Anterior cingulate cortex (tissue), 58 donors: Measurements from ENCODE around the gene LCOR.

ENCODE experiments used
- DNase-seq, 58 donors: peaks; one replicate each; lab custom pipeline; 2025; lab: John Stamatoyannopoulos, UW

Gene LCOR

DNA sequence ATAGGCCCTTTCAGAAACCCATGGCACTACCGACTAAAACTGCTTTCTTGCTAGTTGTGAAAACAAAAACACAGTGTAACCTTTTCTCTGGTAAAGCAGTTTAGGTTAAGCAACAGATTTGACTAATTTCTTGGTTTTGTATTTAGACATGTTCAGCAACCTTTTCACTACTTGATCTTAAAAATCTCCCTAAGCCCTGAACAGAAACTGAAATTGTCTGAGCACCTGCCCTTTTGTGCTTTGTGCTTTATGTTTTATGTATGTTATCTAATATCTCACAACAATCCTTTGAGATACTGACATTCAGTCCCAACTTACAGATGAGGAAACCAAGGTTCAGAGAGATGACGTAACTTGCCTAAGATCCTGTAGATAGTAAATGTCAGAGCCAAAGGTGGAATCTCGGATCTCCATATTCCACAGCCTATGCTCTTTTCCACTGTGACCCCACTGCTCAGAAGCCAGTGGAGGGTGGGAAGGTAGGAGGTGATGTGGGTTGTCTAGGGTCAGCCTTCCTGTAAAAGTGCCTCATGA, 146.6 kb downstream of the LCOR start:
- DNase-seq, result no peak

DNA sequence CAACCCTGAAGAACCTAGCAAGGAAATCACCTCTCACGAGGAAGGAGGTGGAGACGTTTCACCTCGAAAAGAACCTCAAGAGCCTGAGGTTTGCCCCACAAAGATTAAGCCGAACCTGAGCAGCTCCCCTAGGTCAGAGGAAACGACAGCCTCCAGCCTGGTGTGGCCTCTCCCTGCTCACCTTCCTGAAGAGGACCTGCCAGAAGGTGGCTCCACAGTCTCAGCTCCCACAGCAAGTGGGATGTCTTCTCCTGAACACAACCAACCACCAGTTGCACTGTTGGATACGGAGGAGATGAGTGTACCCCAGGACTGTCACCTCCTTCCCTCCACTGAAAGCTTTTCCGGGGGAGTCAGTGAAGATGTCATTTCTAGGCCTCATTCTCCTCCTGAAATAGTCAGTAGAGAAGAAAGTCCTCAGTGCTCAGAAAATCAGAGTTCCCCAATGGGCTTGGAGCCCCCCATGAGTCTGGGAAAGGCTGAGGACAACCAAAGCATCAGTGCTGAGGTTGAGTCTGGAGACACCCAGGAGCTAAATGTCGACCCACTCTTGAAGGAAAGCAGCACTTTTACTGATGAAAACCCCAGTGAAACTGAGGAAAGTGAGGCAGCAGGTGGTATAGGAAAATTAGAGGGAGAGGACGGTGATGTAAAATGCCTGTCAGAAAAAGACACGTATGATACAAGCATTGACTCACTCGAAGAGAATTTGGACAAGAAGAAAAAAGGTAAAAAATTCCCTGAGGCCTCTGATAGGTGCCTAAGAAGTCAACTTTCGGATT, 150.2 kb downstream of the LCOR start:
- no peak for DNase-seq

DNA sequence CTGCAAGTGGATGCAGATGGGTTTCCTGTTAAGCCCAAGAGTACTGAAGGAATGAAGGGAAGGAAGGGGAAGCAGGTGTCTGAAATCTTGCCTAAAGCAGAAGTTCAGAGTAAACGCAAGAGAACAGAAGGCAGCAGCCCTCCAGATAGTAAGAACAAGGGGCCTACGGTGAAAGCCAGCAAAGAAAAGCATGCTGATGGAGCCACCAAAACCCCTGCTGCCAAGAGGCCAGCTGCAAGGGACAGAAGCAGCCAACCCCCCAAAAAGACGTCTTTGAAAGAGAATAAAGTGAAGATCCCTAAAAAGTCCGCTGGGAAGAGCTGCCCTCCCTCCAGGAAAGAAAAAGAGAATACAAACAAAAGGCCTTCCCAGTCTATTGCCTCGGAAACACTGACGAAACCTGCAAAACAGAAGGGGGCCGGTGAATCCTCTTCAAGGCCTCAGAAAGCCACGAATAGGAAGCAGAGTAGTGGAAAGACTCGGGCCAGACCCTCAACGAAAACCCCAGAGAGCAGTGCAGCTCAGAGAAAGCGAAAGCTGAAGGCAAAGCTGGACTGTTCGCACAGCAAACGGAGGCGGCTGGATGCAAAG, 152.5 kb downstream of the LCOR start:
- DNase-seq, result peak in 5 of 58 donors; percentile 5 to 41 (median 27)

DNA sequence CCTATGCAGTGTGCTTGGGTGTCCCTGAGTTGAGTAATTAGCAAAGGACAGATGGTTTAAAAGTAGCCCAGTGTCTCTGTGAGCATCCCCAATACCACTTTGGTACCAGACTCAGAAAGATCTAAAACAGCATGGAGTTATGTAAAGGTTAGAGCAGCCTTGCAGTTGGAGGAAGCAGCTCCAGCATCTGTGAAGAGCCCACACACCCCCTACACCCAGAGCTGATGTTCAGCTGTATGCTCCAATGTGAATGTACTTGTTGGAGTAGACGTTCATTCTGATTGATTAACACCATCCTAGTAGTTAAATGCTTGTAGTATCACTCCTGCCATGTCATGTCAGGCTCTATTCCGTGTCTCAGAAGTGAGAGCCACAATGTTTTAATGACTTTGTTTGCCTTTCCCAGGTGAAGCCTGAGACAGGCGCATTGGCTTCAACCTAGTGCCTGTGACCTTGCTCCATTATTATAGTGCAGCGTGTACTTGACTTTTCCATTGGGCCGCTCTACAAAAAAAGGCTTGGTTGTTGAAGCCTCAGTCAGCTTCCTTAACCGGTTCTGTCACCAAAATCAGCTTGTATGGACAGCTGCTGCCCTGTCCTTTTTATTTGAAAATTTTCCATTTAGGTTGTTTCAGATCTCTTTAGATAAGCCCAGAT, 154.2 kb downstream of the LCOR start:
- peak in 1 of 58 donors; percentile 12 for DNase-seq

DNA sequence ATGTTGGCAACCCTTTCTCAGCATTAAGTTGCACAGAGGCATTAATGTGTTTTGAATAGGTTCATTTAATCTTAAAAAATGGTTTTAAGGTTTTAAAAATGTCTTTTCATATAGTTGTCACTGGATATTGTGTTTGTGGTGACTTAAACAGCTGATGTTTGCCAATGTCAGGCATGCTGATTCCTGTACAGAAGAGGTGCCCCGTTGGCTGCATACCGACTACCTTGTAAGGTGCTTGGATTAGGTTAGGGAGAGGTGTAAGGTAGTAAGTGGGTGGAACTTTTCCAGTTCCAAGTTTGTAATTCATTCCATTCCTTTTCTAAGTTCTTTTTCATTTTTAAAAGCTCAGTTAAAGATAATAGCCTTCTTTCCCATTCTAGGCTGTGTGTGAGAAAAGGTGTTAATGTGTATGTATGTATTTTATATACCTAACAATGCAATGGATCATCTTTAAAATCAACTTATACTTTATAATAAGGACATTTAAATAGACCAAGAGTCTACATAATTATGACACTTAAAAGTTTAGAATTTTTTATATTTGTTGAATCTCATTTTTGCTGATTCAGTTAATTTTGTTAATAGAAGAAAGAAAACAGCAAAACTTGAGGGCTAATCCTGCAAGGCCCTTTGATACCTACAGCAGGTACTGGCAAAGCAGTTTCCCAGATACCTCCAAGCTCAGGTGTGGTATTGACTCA, 155.2 kb downstream of the LCOR start:
- DNase-seq, result no peak

DNA sequence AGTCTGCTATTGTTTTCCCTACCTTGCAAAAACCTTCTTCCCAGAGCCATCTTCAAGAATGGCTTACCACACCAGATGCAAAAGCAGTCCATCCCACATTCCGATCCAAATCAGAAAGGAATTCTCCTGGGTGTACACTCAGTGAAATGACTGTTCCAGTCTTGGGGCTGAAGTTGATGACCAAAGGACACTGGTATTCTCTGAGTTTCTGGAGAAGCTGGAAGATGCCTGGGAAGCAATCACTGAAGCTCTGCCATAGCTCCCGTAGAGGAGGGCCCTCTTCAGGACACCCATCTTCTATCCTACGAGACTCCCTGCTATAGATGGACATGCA, 155.7 kb downstream of the LCOR start:
- no peak for DNase-seq

DNA sequence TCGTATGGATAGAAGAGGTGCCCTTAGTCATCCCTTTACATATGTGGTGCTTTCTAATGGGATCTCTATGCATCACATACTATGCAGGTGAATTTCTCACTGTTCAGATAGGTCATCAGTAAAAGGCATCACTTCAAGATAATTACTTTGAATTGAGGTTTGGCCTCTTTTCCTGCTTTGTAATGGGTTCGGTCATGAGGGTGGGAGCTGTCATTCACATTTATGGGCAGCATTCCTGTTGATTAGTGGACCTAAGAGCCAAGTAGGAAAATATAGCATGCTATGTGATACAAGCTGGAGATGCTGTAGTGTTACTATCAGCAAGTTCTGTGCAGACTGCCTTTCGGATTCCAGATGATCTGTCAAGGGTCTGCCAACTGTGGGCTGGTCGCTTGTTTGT, 156.3 kb downstream of the LCOR start:
- DNase-seq, result no peak

DNA sequence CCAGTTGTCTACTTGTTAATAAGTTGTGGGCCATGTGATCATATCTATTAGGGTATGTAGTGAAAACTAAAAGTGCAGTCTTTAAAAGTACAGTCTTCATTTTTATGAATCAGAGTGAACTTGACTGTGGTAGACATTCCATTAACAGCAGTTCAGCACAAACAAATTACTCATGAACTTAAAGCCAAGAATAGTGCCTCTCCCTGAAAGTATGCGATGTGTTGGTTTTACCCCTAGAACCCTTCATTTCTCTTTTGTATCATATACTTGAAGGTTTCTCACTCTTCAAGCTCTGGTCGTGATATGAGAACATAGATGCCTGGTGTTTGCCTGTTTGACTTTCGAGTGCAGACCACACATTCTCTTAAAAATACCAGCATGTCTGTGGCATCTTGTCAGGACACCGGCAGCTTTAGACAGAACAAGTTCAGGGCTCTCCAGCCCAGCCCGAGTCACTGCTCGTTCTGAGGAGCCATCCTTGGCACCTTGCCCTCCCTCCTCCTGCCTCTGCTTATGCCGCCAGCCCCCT, 159.3 kb downstream of the LCOR start:
- DNase-seq, result no peak

DNA sequence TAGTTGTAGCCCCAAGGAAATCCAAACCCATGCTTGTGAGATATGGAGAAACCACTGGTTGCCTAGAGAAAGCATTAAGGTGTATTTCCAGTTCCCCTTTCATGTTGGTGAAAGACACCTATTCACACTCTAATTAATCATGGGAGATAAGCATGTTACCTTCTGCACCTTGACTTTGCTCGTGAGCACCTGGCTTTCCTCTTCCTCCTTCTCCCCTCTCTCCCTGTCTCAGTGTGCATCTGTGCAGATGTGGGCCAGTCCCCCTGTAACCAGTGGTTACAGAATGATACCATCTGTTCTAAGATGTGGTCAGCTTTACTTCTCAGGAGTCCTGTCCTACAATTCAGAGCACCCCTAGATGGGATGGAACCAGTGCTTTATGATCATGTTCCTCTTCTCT, 160.6 kb downstream of the LCOR start:
- no peak for DNase-seq

DNA sequence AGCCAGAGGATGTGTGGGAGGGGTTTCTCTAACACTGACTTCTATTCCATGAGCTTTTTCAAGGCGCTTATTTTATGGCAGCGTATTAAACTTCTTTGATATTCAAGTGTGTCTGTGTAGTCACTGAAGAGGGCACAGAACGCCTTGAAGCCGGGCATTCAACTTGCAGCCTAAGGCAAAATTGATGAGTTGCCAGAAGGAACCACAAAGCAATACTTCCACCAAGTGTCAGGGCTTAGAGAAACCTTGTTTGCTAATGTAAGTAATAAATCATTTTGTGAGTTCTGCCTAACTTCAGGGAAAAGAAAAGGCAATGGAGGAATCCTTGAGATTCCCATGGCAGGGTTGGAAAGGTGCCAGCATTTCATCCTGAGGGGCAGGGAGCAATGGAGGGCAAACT, 163.8 kb downstream of the LCOR start:
- DNase-seq, result no peak

DNA sequence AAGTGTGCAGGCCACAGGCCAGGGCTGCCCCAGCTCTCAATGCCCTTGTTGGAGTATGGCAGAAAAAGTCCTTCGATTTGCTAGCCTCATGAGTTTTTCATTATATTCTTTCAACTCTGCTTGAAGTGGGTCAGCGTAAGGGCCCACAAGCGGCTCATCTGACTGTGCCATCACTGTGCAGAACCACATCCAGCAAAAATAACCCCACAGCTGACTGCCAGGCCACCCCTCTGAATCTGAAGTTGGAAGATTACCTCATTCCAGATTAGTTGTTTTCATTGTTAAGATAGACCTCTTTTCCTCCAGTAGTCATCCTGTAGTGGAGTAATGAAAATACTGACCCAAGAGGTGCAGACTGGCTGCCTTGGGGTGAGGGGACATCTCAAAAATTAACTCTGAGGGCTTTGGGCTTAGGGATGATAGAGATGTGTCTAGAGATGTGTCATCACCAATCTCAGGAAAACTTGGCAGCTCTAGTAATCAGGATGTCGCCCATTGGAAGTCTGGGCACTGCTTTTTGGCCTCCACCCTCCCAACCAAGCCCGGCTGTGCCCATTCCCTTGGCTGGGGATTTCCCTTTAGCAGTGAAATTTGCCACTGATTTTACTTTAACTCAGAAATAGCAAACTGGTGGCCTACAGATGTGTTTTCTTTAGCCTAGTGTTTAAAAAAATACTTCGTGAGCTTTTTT, 164.3 kb downstream of the LCOR start:
- no peak for DNase-seq

DNA sequence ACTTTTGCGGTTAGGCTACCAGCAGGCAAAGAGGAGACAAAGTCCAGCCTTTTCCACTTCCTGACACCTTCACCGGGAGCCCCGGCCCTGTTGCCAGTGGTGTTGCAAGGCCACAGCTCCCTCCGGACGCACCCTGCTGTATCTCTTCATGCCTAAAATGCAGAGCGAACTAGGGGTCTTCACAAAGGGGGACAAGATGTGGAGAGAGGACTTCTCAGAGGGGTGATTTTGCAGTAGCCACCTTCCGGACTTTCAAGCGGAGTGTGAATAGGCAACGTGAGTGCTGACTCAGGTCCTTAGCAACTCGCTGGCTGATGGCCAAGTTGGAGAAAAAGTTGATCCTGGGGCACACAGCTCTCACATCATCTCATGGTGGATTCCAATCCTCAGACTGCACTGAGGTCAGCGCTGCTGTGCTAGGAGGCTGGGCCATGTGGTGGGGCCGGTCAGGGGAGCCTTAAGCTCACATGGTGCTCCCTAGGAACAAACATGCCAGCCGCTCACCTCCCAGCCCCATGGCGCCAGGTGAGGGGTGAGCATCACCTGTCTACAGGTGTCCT, 166.3 kb downstream of the LCOR start:
- no peak for DNase-seq

DNA sequence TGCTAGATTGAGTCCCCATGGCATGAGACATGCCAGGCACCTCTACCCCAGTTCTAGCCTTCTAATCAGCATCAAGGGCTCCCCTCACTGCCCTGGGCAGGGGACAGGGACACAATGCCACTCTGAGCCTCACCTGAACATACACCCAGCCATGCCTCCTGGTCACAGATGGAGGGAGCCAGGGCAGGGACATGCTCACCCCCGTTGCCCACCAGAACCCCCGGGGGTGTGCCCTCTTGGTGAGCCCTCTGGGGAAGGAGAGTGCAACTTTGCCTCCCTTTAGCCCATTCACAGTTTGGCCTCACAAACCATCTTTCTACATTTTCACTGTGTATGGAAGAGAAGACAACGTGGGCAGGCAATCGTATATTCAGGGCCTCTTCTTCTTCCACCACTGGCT, 167.2 kb downstream of the LCOR start:
- no peak for DNase-seq

DNA sequence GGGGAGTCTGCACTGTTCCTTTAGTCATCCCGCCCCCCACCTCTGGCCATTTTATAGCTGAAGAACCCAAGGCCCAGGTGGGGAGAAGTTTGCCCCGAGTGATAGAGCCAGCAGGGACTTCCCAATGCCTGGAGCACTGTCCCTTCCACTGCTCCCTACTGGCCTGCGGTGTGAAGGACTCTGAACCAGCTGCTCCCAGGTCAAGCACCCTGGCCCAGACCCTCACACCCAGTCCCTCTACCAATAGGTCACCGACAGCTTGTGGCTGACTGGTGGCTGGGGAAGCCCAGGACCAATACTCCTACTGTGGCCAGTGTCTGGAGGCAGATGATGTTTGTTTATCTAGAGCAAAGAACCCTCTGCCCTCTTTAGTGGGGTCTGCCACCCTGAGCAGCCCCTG, 167.9 kb downstream of the LCOR start:
- DNase-seq, result no peak

DNA sequence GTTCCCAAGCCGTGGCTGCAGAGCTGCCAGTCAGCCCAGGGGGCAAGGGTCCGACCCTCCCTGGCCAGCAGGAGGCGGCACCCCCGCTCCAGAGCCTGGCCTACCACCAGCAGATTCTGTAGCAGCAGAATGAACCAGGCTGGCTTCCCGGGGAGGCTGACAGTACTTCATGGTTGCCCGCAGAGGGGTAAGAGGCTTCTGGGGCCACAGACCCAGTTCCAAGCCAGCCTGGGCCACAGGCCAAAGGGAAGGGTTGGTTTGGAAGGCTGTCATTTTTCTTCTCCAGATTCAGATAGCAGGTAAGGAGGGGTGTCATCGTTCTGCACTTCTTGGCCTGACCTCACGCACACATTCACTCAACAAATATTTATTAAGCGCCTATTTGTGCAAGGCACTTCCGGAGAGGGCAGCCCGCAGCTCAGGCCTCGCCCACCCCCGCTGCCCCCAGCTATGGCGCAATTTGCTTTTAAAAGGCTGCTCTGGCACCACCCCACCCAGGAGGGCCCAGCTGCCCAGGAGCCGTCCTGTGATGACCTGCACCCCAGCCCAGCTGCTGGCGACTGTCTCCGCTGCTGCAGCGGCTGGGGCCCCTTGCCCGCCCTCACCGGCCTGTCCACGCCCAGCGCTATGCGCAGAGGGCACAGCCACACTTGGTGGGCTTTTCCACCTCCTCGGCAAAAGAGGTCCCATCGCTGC, 168.5 kb downstream of the LCOR start:
- no peak for DNase-seq

DNA sequence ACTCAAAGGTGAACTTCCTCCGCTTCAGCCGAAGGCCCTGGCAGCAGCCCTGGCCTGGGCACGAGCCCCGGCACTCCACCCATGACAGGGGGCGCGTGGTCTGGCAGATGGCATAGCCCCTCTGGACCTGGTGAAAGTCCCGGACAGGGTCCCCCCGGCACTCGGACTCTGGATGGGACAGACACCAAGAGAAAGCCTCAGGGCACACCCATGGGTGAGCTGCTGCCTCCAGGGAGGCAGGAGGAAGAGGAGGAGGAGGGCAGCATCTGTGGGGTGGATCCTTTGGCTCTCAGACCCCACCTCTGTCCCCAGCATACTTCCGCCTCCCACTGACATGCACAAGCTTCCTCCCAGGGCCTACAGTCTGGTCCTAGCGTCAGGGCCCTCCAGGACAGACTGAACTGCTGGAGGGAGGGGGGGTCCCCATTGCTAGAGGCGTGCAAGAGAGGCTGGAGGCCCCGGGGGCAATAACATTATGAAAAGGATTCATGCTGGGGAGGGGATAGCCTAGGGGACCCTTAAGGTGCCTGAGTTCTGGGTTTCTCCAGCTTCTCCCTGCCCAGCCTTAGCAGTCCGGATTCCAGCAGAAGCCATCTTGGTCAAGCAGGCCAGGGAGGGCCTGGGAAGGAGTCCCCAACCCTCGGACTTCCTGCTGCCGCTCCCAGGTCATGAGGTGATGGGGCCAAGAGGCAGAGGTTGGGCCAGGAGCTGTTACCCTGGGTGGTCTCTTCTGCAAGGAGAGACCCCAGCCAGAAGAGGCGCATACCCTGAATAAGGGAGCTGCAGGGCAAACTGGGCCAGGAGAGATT, 169.3 kb downstream of the LCOR start:
- no peak for DNase-seq

DNA sequence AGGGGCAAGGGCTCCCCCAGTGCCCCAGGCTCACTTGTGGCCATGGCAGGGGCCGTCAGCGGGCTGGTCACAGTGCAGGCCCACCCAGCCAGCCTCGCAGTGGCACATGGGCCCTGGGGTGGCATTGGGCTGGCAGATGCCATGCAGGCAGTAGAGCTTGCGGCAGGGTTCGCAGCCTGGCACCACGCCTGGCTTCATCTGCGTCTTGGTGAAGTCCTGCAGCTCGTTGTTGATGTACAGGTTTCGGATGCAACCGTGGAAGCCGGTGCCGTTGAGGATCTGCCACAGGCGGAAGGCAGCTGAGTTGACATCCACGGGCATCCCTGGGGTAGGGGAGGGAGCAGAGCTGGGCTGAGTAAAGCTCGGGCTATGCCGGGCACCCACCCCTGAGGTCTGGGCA, 170.6 kb downstream of the LCOR start:
- DNase-seq, result no peak

DNA sequence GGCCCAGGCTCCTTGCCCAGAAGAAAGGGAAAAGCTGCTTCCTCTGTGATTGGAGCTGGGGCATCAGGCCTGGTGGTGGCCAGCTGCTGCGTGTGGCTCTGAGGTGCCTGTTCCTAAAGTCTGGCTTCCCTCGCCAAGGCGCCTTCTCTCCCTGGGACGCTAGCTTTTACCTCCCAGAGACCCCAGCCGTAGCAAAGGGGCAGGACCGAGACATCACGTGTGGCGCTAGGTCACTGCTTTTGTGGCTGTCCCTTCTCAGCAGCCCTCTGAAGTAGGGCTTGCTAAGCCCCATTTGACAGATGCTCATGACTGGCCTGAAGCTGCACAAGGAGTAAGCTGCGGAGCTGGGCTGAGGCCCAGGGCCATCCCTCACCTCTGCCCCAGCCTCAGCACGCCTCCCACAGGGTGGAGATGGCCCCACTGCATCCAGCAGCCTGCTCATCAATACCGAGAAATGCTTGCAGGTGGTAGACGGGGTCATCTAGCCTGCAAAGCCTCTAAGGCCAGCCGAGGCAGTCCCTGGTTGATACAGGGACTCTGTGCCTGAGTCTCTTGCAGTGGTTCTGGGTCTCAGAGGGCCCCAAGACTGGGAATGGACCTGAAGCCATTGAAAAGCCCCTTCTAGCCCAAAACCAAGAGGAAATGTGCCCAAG, 171.2 kb downstream of the LCOR start:
- no peak for DNase-seq
